Neural crest cell (in vitro differentiated cells): ENCODE data around the gene ZDHHC1. TPM values are rescaled to one million over a fixed set of nuclear protein-coding genes. Genes with fewer than 3 reads are reported as not detected.
"Not testable (repeated sequence)": the region's sequence is repeated elsewhere in the genome, so short reads cannot be mapped to it uniquely, and the experiment has no call there.

Experiments used
- DNase-seq: peaks from one replicate; pipeline ENCODE4 v3.0.0; 2021; ENCODE audit warnings: low read depth, mixed read lengths, low spot score
- H3K27ac Mint-ChIP-seq: one replicate; pipeline ENCODE4 v1.8.0; 2021; ENCODE audit warnings: mild to moderate bottlenecking, mixed read lengths; ENCODE audit not compliant: unreplicated experiment
- H3K27me3 Mint-ChIP-seq: 2 replicates; pipeline ENCODE4 v1.8.0; 2021; ENCODE audit warnings: low read depth, mild to moderate bottlenecking, mixed read lengths
- H3K36me3 Mint-ChIP-seq: 2 replicates; pipeline ENCODE4 v1.8.0; 2021; ENCODE audit warnings: low read depth, mild to moderate bottlenecking, mixed read lengths
- H3K4me1 Mint-ChIP-seq: 2 replicates; pipeline ENCODE4 v1.8.0; 2021; ENCODE audit warnings: mixed read lengths
- H3K4me3 Mint-ChIP-seq: one replicate; pipeline ENCODE4 v1.8.0; 2021; ENCODE audit warnings: mild to moderate bottlenecking, mixed read lengths
- H3K9me3 Mint-ChIP-seq: 2 replicates; pipeline ENCODE4 v1.8.0; 2021; ENCODE audit warnings: mixed read lengths
- CTCF ChIP-seq: fragments of 200-600 bp; sonication (generic); conservative IDR thresholded peaks from 2 replicates; pipeline ENCODE4 v1.5.0; 2021; ENCODE audit warnings: antibody characterized with exemption, mild to moderate bottlenecking
- total RNA-seq: library from RNA; stranded (reverse); gene quantifications from 2 replicates; pipeline ENCODE4 v1.2.1, GENCODE V29; 2021

Gene ZDHHC1
- total RNA-seq, 1 donor from 2014 or later = 10.2 TPM

DNA sequence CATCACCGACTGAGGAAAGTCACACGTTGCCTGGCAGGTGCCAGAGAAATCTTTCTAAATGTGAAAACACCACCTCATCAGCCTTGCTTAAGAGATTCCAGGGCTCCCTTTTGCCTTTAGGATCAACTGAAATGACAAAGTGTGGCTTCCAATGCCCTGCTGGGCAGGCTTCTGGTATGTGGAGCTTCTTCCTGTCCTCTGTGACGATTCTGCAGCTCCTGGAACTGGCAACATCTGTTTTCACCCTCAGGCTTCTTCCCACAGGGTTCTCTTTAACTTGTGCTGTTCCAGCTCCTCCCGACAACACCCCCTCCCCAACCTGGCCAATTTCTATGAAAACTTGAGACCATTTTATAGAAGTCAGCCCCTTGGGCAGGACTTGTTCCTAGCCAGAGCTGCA is 4.8 kb upstream of the ZDHHC1 start:
- H3K4me3 Mint-ChIP-seq = peak overlapping the region; percentile 23
- peaks cover 30% of the 10 kb centered on the region for H3K27me3 Mint-ChIP-seq
- TF ChIP-seq CTCF = no peak
- peaks cover 34% of the 10 kb centered on the region for H3K4me1 Mint-ChIP-seq
- no peak for DNase-seq
- no peak overlapping the region for H3K27ac Mint-ChIP-seq
- no peaks in the 10 kb centered on the region for H3K36me3 Mint-ChIP-seq
- no peaks in the 10 kb centered on the region for H3K9me3 Mint-ChIP-seq

DNA sequence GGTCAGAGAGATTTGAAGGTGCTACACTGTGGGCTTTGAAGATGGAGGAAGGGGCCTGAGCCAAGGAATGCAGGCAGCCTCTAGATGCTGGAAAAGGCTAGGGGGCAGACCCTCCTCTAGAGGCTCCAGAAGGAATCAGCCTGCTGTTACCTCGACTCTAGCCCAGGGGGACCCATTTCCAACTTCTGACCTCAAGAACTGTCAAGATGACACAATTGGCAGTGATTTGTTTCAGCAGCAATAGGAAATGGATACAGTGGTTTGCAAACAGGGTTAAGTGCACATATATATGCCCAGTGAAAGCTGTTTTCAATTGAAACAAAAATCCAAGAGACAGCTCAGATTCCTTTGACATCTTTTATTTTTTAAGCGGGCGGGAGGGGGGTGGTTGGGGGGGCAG is 3.7 kb upstream of the ZDHHC1 start:
- Mint-ChIP-seq H3K27ac (no peak overlapping the region), H3K9me3 (no peaks in the 10 kb centered on the region), H3K36me3 (no peaks in the 10 kb centered on the region), H3K4me1 (peaks cover 39% of the 10 kb centered on the region), H3K27me3 (peaks cover 21% of the 10 kb centered on the region), H3K4me3 (no peak overlapping the region)
- no peak for TF ChIP-seq CTCF
- no peak for DNase-seq

DNA sequence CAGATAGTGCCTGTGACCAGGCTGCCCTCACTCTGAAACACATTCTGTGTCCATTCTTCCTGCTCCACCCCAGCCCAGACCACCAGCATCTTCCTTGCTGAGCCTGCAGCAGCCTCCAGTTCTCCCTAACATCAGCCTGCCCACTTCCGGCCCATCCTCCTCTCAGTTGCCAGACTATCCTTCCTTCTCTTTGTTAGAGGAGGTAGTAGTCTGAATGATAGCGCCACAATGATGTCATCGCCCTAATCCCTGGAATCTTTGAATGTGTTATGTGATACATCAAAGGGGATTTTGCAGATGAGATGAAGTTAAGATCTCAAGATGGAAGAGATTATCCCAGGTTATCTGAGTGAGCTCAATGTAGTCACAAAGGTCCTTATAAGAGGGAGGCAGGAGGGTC is 3.2 kb upstream of the ZDHHC1 start:
- no peak for TF ChIP-seq CTCF

DNA sequence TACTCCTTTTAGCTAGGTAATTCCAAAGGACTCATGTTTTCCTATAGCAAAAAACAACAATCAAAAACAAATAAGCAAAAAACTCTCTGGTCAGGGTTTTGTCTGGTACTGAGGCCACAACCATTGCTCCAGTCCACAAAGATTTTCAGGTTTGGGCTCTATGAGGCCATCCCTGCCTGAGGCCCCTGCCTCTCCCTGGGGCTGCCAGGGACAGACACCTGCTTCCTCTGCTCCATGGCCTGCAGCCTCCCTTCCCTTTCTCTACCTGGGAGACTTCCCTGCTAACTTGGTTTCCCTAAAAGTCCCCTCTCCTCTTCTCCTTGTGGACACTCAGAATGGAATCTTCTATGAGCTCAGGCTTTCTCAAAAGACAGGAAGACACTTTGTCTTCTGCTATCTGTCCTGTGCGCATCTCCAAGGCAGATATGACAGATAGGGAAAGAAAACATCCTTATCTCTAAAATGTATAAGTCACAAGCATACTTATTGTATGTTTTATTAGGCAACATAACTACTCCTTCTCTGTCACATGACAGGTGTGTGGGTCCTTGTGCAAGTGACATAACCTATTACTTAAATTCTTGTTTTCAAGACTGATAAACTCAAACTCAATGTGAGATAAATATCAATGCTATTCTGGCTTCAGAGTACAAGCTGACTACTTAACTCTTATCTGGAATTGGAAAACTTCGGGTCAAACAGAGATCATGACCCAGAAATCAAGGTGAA is 1.2 kb upstream of the ZDHHC1 start:
- peaks cover 29% of the 10 kb centered on the region for H3K4me1 Mint-ChIP-seq
- DNase-seq = no peak
- no peaks in the 10 kb centered on the region for H3K9me3 Mint-ChIP-seq
- H3K27ac Mint-ChIP-seq = no peak overlapping the region
- H3K4me3 Mint-ChIP-seq = peak overlapping the region; percentile 69
- H3K27me3 Mint-ChIP-seq = peaks cover 3% of the 10 kb centered on the region
- TF ChIP-seq CTCF = no peak
- no peaks in the 10 kb centered on the region for H3K36me3 Mint-ChIP-seq

More for the DNA sequence above, 3.2 kb upstream of the ZDHHC1 start:
- Mint-ChIP-seq H3K4me1 (peaks cover 39% of the 10 kb centered on the region), H3K4me3 (peak overlapping the region; percentile 27), H3K27ac (no peak overlapping the region), H3K27me3 (peaks cover 16% of the 10 kb centered on the region), H3K9me3 (no peaks in the 10 kb centered on the region), H3K36me3 (no peaks in the 10 kb centered on the region)
- no peak for DNase-seq

GRCh38 chr16:67415421-67415820 is 856 bp downstream of the ZDHHC1 start:
- not testable (repeated sequence) for H3K36me3 Mint-ChIP-seq, H3K9me3 Mint-ChIP-seq, H3K27me3 Mint-ChIP-seq, DNase-seq
- Mint-ChIP-seq H3K4me1 (peaks cover 27% of the 10 kb centered on the region), H3K27ac (peak overlapping the region; percentile 92), H3K4me3 (peak overlapping the region; percentile 84)
